IPS-NIHi7 (cell line): Measurements from ENCODE around the gene TDP2.
"Not testable (repeated sequence)": the region's sequence is repeated elsewhere in the genome, so short reads cannot be mapped to it uniquely, and the experiment has no call there.

Experiments used
- DNase-seq: peaks from one replicate; pipeline ENCODE4 v3.0.0; 2012; ENCODE audit warnings: mixed read lengths; ENCODE audit errors: extremely low spot score

Gene TDP2

DNA sequence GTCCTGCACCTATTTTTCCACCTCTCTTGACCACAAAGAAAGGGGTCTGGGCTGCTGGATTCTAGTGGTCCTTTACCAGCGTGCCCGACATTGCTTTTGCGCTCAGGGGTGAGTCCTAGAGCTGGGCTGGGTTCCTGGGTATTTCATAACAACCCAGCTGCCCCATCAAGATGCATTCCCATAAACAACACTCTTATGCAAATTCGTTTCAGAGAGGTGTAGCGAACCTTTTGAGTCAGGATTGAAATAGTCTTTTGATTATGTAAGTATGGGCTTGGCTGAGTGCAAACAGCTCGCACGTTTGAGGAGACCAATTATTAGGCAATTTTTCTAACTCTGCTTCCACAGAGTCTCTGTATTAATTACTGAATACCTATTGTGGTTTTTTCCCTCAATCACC is 13.9 kb upstream of the TDP2 start:
- DNase-seq = no peak

DNA sequence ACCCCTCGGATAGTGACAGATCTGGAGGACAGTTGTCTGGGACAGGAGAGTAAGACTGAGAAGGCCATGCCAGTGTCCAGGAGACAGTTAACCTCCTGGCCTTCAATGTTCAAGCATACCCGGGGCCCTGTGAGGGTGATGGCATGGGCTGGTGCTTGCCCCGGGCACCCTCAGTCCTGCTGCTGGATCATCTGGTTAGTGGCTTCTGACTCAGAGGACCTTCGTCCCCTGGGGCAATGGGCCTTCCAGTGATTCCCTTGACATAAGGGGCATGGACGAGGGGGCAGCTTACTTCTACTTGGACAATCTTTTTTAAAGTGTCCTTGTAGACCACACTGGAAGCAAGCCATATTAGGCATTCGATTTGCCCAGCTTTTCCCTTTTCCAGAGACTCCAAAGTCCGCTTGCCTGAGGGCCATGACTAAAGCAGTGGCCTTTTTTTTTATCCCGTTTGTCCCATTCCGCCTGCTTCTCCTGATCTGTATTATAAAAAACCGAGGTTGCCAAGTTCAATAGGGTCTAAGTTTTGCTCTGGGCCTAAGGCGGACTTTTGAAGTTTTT is 12.2 kb upstream of the TDP2 start:
- not testable (repeated sequence) for DNase-seq

DNA sequence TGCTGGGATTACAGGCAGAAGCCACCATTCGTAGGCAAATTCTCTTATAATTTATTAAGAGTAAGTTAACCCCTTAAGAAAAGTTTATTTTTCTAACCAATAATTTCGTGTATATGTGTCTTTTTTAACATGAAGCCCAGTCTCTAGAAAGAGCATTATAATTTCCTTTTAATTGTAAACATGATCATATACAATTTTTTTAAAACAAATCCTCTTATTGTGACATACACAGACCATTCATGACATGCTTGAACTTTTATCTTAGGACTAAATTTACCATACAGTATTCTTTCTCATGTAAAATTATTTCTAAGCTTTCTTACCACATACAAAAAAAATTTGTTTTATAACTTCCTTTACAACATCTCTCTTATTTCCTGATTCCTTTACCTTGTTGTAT is 6.9 kb upstream of the TDP2 start:
- no peak for DNase-seq

- DNase-seq = no peak
Observed at GRCh38 chr6:24672620-24673182, 6.0 kb upstream of the TDP2 start.

DNA sequence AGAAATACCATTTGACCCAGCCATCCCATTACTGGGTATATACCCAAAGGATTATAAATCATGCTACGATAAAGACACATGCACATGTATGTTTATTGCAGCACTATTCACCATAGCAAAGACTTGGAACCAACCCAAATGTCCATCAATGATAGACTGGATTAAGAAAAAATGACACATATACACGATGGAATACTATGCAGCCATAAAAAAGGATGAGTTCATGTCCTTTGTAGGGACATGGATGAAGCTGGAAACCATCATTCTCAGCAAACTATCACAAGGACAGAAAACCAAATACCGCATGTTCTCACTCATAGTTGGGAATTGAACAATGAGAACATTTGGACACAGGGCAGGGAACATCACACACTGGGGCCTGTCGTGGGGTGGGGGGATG is 4.4 kb upstream of the TDP2 start:
- not testable (repeated sequence) for DNase-seq

DNA sequence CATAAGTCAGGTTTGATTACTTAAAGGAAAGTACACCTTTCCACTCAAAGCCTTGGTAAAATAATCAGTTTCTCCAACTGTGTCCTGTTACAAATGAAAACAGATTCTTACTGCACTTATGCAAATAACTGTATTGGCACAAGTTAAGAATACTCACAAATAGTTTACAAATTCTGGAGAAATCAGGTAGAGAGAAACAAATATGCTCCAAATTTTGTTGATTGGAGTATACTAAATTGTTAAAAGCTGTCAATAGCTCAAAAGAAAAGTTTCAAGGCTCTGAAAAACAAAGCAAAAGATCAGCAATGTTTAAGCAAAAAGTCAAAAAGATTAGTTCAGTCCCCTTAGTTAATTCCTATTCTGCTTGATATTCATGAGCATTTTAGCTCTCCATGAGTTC is 3.8 kb upstream of the TDP2 start:
- not testable (repeated sequence) for DNase-seq

DNA sequence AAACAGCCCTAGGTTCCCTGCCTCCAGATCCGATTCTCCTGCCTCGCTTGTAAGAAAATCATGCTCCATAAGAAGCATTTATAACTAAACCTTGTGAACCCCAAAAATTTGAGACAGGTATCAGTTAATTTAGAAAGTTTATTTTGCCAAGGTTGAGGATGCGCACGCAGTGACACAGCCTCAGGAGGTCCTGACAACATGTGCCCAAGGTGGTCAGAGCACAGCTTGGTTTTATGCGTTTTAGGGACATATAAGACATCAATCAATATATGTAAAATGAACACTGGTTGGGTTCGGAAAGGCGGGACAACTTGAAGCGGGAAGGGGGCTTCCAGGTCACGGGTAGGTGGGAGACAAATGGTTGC is 2.3 kb upstream of the TDP2 start:
- no peak for DNase-seq

- not testable (repeated sequence) for DNase-seq
Observed at GRCh38 chr6:24668066-24668996, 1.6 kb upstream of the TDP2 start.

GRCh38 chr6:24667378-24667803 is 692 bp upstream of the TDP2 start:
- DNase-seq = no peak

DNA sequence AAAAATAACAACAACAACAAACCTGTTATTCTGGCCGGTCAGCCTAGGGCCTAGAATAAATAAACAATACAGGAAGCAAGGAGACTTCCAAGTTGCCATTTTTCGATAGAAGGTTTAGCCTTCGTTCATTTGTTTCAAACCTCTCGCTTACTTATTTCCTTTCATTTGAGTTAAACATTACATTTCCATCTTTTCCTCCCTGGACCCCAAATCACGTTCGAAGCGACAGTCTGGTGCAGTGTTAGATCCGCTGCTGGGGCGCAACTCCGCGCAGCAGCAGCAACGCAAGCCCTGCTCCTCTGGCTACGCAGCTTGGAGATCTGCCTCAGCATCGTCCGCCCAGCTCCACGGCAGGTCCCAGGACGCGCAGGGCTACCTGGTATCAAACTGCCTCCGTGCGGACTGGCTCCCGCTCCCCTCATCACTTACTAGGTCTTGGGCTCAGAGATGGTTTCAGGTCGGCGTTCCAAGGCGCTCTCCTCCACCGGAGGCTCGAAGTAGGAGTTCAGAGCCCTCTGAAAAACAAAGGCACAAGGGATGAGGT is 530 bp downstream of the TDP2 start:
- peak; percentile 39 for DNase-seq

GRCh38 chr6:24664046-24664987 is 2.4 kb downstream of the TDP2 start:
- no peak for DNase-seq

GRCh38 chr6:24663189-24663588 is 3.5 kb downstream of the TDP2 start:
- DNase-seq = no peak

- DNase-seq = no peak
Observed at GRCh38 chr6:24662236-24662635, 4.5 kb downstream of the TDP2 start.

GRCh38 chr6:24661759-24662158 is 4.9 kb downstream of the TDP2 start:
- DNase-seq = not testable (repeated sequence)

- DNase-seq = no peak
Observed at GRCh38 chr6:24660105-24660504, 6.6 kb downstream of the TDP2 start.

DNA sequence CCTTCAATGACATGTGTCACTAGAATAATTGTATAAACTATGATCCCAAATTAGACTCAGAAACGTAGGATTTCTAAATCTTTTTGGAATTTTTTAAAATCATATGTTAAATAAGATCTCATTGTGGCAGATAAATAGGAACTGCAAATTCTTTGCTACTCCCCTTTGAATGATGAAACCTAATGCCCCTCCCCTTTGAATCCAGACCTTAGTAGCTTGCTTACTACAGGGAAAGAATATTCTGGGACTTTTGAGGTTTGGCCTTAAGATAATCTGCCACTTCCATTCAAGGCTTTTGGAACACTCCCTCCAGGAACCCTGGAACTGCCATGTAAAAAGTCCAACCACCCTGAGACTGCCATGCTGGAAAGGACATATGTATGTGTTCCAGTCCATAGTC is 7.1 kb downstream of the TDP2 start:
- DNase-seq = no peak

DNA sequence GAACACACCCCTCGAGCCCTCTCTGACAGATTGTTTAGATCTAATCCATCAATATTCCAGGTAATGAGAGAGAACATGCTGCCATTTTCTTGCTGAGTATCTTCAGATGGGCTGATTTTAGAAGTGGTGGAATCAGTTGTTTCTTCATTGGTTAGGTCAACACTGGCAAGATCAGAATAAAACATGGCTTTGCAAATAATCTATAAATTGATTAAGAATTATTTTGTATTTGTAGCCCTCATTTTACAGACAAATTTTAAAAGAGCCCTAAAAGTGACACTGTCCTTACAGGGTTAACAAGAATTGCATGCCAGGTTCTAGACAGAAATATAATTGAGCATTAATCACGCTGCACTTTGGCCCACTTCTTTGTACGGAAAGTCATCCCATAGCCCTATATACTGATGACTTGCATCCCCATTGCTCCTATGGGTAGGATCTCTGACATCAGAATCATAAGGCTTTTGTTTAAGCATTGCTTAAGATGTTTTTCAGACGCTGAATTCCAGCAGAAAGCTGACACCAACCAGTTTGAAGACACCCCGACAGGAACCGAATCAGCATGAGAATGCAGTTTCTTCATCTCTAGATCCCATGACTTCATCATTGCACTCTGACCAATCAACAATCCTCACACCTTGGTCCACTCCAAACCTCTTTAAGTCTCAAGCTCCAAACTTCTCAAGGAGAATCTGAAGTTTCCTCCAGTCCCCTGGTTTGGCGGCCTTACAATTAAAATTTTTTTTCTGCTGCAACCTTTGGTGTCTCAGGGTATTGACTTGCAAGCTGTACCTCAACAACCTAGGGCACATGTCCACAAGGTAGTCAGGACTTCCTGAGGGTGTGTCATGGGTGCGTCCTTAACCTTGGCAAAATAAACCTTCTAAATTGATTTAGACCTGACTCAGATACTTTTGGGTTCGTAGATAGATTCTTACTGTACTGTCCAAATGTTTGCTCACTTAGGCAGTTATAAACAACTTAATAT is 7.8 kb downstream of the TDP2 start:
- peak; percentile 26 for DNase-seq

DNA sequence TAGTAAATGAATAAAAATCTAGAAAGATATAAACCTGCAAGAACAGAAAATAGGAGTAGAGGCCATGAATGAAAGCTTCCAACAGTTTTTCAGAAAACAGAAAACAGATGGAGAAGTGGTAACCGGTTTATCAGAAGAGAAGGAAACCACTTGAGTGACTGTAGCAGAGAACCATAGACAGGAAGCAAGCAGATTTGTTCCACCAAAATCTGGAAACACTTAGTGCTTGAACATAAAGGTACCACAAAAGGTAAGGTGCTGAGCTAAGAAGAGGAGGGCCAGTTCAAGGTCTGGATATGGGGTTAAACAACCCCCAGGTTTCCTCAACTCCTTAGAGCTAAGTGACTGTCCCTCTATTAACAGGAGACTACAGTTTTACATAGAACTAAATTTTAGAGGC is 11.5 kb downstream of the TDP2 start:
- DNase-seq = no peak

DNA sequence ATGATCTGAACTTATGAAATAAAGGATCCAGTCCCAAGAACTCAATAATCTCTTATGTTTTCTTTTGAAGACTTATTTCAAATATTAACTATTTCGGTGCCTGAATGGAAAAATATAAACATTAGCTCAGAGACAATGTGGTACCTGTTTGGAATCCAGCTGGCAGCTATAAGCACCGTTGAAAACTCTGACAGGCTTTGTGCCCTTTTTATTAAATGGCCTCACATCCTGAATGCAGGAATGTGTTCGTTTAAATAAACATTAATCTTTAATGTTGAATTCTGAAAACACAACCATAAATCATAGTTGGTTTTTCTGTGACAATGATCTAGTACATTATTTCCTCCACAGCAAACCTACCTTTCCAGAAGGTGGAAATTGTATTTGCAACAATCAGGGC is 16.3 kb downstream of the TDP2 start:
- no peak for DNase-seq

DNA sequence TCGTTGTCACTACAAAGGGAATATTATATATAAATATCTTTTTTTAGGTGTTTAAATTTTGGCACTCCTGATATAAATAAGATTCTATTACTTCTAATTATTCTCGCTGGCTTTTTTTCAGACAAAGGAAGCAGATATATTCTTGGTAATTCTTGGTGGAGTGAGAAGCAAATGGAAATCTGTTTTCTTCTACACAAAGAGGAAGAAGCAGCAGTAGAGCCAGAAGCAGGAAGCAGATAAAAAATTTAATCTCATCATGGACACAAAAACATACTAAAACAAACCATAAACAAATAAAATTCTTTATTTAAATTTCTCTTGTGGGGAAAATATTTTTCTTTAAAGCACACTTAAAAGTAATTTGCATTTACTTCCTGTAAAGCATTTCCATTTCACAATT is 17.0 kb downstream of the TDP2 start:
- no peak for DNase-seq
